Mammary epithelial cell (primary cell): ENCODE results near the gene NFXL1.

ENCODE experiments used
- EZH2 ChIP-seq: IDR thresholded peaks from 2 replicates; pipeline ENCODE4 v1.6.1; 2012; ENCODE audit warnings: low read length, inconsistent platforms, borderline replicate concordance
- TF ChIP-seq, protein P1 (sequence below), 2 donors: IDR thresholded peaks in 1 of 2; conservative IDR thresholded peaks in 1 of 2; 2 replicates each; pipeline ENCODE4 v1.5.1; 2011 to 2012; ENCODE audit warnings: inconsistent platforms in 2 of 2, low read length in 2 of 2, mild to moderate bottlenecking in 2 of 2, control low read depth in 1 of 2, low read depth in 1 of 2; ENCODE audit not compliant: insufficient read depth in 1 of 2; ENCODE audit errors: extremely low read depth in 1 of 2

DNA sequence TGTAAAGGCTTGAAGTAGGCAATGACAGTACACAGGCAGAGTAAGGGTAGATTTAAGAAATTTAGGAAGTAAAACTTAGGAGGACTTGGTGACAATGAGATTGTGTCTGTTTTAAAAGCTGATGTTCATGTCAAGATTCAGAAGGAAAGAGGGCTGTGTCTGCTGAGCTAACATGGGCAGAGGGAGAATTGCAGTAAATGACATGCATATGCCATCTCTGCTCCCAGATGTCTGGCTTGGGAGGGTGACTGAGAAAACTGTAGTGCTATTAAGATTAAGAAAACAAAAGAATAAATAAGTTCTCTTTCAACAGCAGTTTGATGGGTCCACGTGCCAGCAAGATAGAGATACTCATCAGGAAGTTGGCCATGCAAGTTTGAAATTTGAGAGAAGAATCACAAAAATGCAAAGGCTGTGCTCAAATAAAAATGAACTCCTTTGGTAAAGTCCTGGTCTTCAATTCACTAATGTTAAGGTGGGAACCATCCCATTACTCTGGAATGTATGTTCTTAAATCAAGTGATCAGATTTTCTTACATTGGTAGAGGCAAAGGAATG is 7.2 kb downstream of the NFXL1 start:
- TF ChIP-seq, protein P1, sequence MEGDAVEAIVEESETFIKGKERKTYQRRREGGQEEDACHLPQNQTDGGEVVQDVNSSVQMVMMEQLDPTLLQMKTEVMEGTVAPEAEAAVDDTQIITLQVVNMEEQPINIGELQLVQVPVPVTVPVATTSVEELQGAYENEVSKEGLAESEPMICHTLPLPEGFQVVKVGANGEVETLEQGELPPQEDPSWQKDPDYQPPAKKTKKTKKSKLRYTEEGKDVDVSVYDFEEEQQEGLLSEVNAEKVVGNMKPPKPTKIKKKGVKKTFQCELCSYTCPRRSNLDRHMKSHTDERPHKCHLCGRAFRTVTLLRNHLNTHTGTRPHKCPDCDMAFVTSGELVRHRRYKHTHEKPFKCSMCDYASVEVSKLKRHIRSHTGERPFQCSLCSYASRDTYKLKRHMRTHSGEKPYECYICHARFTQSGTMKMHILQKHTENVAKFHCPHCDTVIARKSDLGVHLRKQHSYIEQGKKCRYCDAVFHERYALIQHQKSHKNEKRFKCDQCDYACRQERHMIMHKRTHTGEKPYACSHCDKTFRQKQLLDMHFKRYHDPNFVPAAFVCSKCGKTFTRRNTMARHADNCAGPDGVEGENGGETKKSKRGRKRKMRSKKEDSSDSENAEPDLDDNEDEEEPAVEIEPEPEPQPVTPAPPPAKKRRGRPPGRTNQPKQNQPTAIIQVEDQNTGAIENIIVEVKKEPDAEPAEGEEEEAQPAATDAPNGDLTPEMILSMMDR (conservative IDR thresholded peaks at IDR 0.05 in 1 of 2, IDR thresholded peaks at IDR 0.05 in 1 of 2; ENCODE audit: extremely low read depth in 1 of 2, insufficient read depth in 1 of 2, low read depth in 1 of 2, low read length in 2 of 2): no peak
- no peak for TF ChIP-seq EZH2
